HepG2 (cell line): ENCODE measurements around the gene TRDMT1. TPM values are rescaled to one million over a fixed set of nuclear protein-coding genes. Genes with fewer than 3 reads are reported as not detected.

Source experiments
- AGO2 ChIP-seq: fragments of 200-400 bp; formaldehyde crosslinking; optimal IDR thresholded peaks from 2 replicates; pipeline ENCODE3; 2017; ENCODE audit warnings: mild to moderate bottlenecking, low read depth, low read length, moderate library complexity
- ARNT2 ChIP-seq: sonication (generic); formaldehyde crosslinking; IDR thresholded peaks from 2 replicates; pipeline ENCODE4 v1.8.0; 2022; ENCODE audit warnings: mild to moderate bottlenecking, low read depth, missing genetic modification reagents, moderate library complexity
- BCLAF1 ChIP-seq: fragments of 450-650 bp; IDR thresholded peaks from 2 replicates; pipeline ENCODE4 v1.6.1; 2017; ENCODE audit warnings: mild to moderate bottlenecking
- CSRNP1 ChIP-seq: sonication (generic); formaldehyde crosslinking; IDR thresholded peaks from 2 replicates; pipeline ENCODE4 v1.8.1; 2023; ENCODE audit warnings: mild to moderate bottlenecking, missing genetic modification reagents
- DZIP1 ChIP-seq: sonication (generic); formaldehyde crosslinking; IDR thresholded peaks from 2 replicates; pipeline ENCODE4 v1.5.0; 2020; ENCODE audit warnings: mild to moderate bottlenecking, missing genetic modification reagents
- HDAC1 ChIP-seq: sonication (generic); formaldehyde crosslinking; IDR thresholded peaks from 2 replicates; pipeline ENCODE4 v1.5.1; 2020; ENCODE audit warnings: mild to moderate bottlenecking, missing genetic modification reagents
- LBX2 ChIP-seq: sonication (generic); formaldehyde crosslinking; IDR thresholded peaks from 2 replicates; pipeline ENCODE4 v1.5.0; 2020; ENCODE audit warnings: missing genetic modification reagents, mild to moderate bottlenecking, borderline replicate concordance
- MAZ ChIP-seq, 2 experiments: sonication (generic) in 1 of 2; formaldehyde crosslinking in 1 of 2; IDR thresholded peaks; 2 replicates each; pipeline versions ENCODE4 v1.5.0 to v1.6.1; 2012 to 2020; ENCODE audit warnings: low read depth in 2 of 2, mild to moderate bottlenecking in 2 of 2, borderline replicate concordance in 1 of 2, improper control_type of control experiment in 1 of 2, low read length in 1 of 2, missing genetic modification reagents in 1 of 2, moderate library complexity in 1 of 2
- MED1 ChIP-seq: sonication (generic); formaldehyde crosslinking; IDR thresholded peaks from 2 replicates; pipeline ENCODE4 v1.4.0; 2020; ENCODE audit warnings: missing genetic modification reagents
- RELA ChIP-seq: sonication (generic); formaldehyde crosslinking; IDR thresholded peaks from 2 replicates; pipeline ENCODE4 v1.4.0; 2020; ENCODE audit warnings: missing genetic modification reagents
- SIX1 ChIP-seq: sonication (generic); formaldehyde crosslinking; IDR thresholded peaks from 2 replicates; pipeline ENCODE4 v1.4.0; 2020; ENCODE audit warnings: missing genetic modification reagents, borderline replicate concordance
- ZBTB14 ChIP-seq: sonication (generic); formaldehyde crosslinking; IDR thresholded peaks from 2 replicates; pipeline ENCODE4 v1.4.0; 2020; ENCODE audit warnings: missing genetic modification reagents
- ZBTB21 ChIP-seq: sonication (generic); formaldehyde crosslinking; IDR thresholded peaks from 2 replicates; pipeline ENCODE4 v1.4.0; 2020; ENCODE audit warnings: missing genetic modification reagents
- ZBTB7A ChIP-seq: sonication (generic); formaldehyde crosslinking; IDR thresholded peaks from 2 replicates; pipeline ENCODE4 v1.8.0; 2022; ENCODE audit warnings: mild to moderate bottlenecking, missing genetic modification reagents
- ZFY ChIP-seq: sonication (generic); formaldehyde crosslinking; IDR thresholded peaks from 2 replicates; pipeline ENCODE4 v1.4.0; 2020; ENCODE audit warnings: missing genetic modification reagents
- ZNF704 ChIP-seq: sonication (generic); formaldehyde crosslinking; IDR thresholded peaks from 2 replicates; pipeline ENCODE4 v1.8.1; 2023; ENCODE audit warnings: mild to moderate bottlenecking, inconsistent platforms, moderate library complexity, missing genetic modification reagents, borderline replicate concordance
- polyA plus RNA-seq, 8 experiments: library from polyadenylated mRNA; depleted of rRNA in 3 of 8; stranded (reverse) in 7 of 8; unstranded in 1 of 8; fragments of >200 nt; fragmentation: Illumina TruSeq in 4 of 8; extraction: Trizol in 4 of 8; gene quantifications; 2 replicates each; pipeline versions ENCODE4 v1.2.1 to v1.2.3, GENCODE V29; 2011 to 2016; ENCODE audit warnings: low read depth in 4 of 8, missing spikeins in 1 of 8, mixed read lengths in 1 of 8; ENCODE audit not compliant: insufficient read depth in 1 of 8
- total RNA-seq, 5 experiments: library from RNA; depleted of rRNA; stranded (reverse); fragments of >200 nt; fragmentation: Illumina TruSeq; extraction: Trizol; gene quantifications; 2 replicates each; pipeline ENCODE4 v1.2.3, GENCODE V29; 2016; ENCODE audit warnings: low read depth in 1 of 5

The TRDMT1 gene
- total and polyA plus RNA-seq, 2 of the 13 experiments (the other 11 are each of a cell fraction or from before 2014, with no cell fraction given) = 2.0 to 3.0 TPM

- TF ChIP-seq SIX1 (CRISPR knock-in tag) = 0 out of 2 replicates have a peak, but pooled peaks have one; percentile 47
- no peak; the same call in 1 of the 2 replicates for TF ChIP-seq RELA (CRISPR knock-in tag)
- peak; percentile 78; the same call in 1 of the 2 replicates for TF ChIP-seq LBX2 (CRISPR knock-in tag)
- TF ChIP-seq ZBTB7A (CRISPR knock-in tag) = peak; percentile 90
- TF ChIP-seq MED1 (CRISPR knock-in tag) = peak; percentile 65
- no peak for TF ChIP-seq ZBTB21 (CRISPR knock-in tag)
- TF ChIP-seq ARNT2 = peak; percentile 94
- TF ChIP-seq ZBTB14 (CRISPR knock-in tag) = no peak; the same call in 1 of the 2 replicates
- TF ChIP-seq HDAC1 = peak; percentile 93
- peak; percentile 60; the same call in 1 of the 2 replicates for TF ChIP-seq MAZ (IDR thresholded peaks at IDR 0.05; ENCODE audit: borderline replicate concordance, low read depth, low read length)
- peak; percentile 88 for TF ChIP-seq MAZ (CRISPR knock-in tag; IDR thresholded peaks at IDR 0.05; ENCODE audit: low read depth)
- peak; percentile 36 for TF ChIP-seq AGO2
- TF ChIP-seq BCLAF1 = no peak
- peak; percentile 100 for TF ChIP-seq ZFY
- peak; percentile 92; the same call in 1 of the 2 replicates for TF ChIP-seq DZIP1
- TF ChIP-seq ZNF704 (CRISPR knock-in tag) = 0 out of 2 replicates have a peak, but pooled peaks have one; percentile 57
- TF ChIP-seq CSRNP1 (CRISPR knock-in tag) = peak; percentile 39; the same call in 1 of the 2 replicates
Observed at GRCh38 chr10:17200912-17201793, at the start of gene TRDMT1 (continued).
